Hippocampal formation (tissue), 2 donors: ENCODE data around the gene CALML5.
A peak's percentile ranks its signal among the peaks of the same experiment; 100 is the strongest.

Experiments
- DNase-seq, 2 donors: peaks; one replicate each; lab custom pipeline; 2025; lab: John Stamatoyannopoulos, UW

The CALML5 gene

GRCh38 chr10:5515948-5516761 is 16.8 kb upstream of the CALML5 start:
- no peak for DNase-seq

GRCh38 chr10:5514226-5514850 is 15.0 kb upstream of the CALML5 start:
- DNase-seq = no peak

- DNase-seq = peak in 1 of 2 donors; percentile 10
Measured at GRCh38 chr10:5512881-5513612, 13.7 kb upstream of the CALML5 start.

GRCh38 chr10:5512331-5512730 is 13.0 kb upstream of the CALML5 start:
- no peak for DNase-seq

- DNase-seq = no peak
Measured at GRCh38 chr10:5511885-5512280, 12.5 kb upstream of the CALML5 start.

GRCh38 chr10:5511231-5511884 is 12.0 kb upstream of the CALML5 start:
- DNase-seq = no peak

- DNase-seq = no peak
Measured at GRCh38 chr10:5510281-5511072, 11.1 kb upstream of the CALML5 start.

- no peak for DNase-seq
Measured at GRCh38 chr10:5509691-5510090, 10.3 kb upstream of the CALML5 start.

- no peak for DNase-seq
Measured at GRCh38 chr10:5509236-5509635, 9.9 kb upstream of the CALML5 start.

GRCh38 chr10:5508786-5509185 is 9.4 kb upstream of the CALML5 start:
- no peak for DNase-seq

- no peak for DNase-seq
Measured at GRCh38 chr10:5508161-5508604, 8.8 kb upstream of the CALML5 start.

- DNase-seq = no peak
Measured at GRCh38 chr10:5507649-5508131, 8.3 kb upstream of the CALML5 start.

GRCh38 chr10:5506751-5507648 is 7.6 kb upstream of the CALML5 start:
- DNase-seq = no peak

- no peak for DNase-seq
Measured at GRCh38 chr10:5506246-5506645, 6.9 kb upstream of the CALML5 start.

GRCh38 chr10:5504146-5505072 is 5.0 kb upstream of the CALML5 start:
- DNase-seq = no peak

GRCh38 chr10:5503477-5503835 is 4.1 kb upstream of the CALML5 start:
- DNase-seq = no peak

GRCh38 chr10:5502571-5503476 is 3.5 kb upstream of the CALML5 start:
- no peak for DNase-seq

GRCh38 chr10:5502061-5502521 is 2.7 kb upstream of the CALML5 start:
- DNase-seq = no peak
